ENCODE data around the gene WDR37.
"Not testable (repeated sequence)": the region's sequence is repeated elsewhere in the genome, so short reads cannot be mapped to it uniquely, and the experiment has no call there.

The WDR37 gene

DNA sequence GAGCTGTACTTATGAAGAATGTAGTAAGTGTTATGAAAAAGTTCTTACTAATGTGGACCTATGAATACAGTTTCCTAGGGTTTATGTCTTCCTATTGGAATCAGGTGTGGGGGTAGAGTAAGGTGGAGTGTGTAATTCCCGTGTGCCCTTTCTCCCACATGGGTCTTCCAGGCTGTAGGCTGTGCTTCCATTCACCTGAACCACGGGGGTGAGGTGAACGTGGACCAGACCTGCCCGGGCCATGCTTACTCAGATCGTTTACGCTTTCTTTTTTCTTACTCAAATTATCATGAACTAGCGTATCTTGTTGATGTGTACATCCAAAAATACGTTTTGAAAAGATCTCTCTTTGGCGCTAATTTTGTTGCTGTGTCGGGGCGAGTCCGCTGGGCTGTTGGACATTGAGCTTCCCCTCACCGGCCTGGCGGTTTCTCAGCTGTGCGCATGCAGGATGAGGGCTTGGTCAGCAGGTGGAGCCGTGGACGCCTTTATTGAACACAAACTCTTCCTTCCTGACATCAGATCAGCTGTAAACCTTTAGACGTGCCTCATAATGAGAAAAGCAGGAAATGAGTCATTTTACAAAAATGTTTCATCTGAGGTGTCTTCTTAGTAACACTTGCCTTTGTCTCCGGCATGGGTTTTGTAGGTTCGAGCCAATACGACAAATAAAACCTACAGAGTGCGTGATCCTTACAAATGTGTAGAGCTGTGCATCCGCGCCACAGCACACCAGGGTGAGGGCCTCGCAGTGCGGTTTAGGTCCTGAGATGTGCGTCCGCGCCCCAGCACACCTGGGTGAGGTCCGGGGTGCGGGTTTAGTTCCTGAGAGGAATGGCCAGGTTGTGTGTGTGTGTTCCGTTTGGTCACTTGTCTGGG lies 53.8 kb downstream of the WDR37 start:
- peak; percentile 81 for DNase-seq

DNA sequence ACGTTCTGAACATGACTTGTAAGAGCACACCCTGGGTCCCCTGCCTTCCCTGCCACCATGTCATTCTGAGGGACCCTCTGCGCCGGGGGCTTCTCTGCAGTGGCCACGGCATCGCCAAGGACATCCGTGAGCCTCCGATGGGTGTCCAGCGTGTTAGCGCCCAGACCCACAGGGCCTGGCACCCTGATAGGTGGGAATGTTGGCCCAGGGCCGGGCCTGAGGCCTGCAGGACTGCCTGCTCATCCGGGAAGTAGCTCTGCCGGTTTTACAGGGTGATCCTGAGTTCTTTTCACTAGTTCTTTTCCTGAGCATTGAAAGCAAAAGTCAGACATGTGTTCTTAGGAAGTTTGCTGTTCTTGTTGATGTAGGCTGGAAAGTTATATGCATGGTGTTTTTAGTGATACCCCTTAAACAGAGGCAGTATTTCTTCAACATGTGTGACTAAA lies 54.5 kb downstream of the WDR37 start:
- DNase-seq: no peak

DNA sequence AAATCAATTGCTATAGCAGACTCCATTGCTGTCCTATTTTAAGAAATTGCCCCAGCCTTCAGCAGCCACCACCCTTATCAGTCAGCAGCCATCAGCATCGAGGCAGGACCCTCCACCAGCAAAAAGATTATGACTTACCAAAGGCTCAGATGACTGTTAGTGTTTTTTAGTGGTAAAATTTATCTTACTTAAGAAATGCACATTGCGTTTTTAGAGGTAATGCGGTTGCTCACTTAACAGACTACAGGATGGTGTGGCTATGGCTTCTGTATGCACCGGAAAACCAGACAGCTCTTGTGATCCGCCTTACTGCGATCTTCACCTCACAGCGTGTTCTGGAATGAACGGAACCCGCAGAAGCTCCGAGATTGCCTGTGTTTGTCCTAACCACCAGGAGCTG lies 58.1 kb downstream of the WDR37 start:
- no peak for DNase-seq

DNA sequence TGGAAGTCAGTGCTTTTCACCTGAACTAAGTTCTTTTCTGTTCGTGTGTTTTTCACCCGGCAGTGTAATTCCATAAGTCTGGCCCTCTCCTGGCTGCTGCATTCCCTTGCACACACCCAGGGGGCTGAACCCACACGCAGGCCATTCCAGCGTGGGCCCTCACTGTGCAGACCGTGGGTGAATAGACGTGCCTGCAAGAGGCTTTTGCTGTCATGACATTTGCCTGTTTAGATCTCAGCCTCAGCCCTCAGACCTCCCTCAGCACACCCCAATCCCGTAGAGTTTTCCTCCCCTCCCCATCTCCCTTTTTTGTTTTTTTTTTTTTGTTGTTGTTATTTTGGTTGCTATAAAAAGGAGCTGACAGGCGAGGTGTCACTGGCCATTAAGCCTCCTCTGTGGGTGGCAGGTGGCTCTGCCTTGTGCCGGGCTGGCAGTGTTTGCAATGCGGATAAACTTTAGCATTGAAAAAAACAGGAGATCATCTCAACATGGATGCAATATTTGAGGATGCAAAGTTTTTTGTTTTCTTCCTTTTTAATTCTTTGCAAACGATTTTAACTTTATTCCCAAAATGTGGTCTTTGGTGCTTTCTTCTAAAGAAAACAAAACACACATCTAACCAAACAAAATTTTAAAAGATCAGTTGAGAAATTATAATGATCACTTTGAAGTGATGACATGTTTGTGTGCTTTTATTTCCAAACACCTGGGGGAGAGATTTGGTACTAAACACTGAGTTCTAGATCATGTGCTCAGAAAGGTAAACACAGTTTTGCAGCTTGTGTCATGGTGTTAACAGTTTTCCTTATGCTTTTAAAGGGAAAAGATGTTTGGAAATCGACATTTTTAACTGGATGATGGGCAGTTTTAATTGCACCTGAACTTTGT lies 58.8 kb downstream of the WDR37 start:
- DNase-seq: no peak

DNA sequence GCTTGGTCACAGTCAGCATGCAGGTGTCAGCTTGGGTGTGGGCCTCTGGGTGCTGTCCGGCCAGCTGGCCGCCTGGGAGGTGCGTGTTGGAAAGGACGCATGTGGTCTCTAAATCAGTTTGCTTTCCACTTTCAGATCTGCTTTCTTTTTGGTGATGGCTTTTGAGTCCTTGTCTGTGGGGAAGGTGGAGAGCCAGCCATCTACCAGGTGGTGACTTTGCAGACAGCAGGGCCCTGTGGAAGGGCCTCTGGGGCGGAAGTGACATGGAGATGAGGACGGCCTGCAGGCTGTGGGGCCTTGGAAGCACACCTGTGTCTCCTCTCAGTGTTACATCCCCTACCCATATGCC lies 59.4 kb downstream of the WDR37 start:
- no peak for DNase-seq

DNA sequence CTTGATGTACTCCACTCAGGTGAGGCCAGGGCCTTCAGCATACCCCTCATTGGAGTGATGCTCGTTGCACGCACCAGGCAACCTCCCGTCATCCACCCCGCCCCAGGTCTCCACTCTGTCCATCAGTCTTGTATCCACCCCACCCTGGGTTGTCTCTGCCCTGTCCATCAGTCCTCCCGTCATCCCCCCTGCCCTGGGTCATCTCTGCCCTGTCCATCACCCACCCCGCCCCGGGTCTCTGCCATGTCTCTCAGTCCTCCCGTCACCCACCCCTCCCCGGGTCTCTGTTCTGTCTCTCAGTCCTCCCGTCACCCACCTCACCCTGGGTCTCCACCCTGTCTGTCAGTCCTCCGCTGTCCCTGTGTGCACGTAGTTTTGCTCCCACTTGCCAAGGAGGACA lies 59.9 kb downstream of the WDR37 start:
- DNase-seq: no peak

DNA sequence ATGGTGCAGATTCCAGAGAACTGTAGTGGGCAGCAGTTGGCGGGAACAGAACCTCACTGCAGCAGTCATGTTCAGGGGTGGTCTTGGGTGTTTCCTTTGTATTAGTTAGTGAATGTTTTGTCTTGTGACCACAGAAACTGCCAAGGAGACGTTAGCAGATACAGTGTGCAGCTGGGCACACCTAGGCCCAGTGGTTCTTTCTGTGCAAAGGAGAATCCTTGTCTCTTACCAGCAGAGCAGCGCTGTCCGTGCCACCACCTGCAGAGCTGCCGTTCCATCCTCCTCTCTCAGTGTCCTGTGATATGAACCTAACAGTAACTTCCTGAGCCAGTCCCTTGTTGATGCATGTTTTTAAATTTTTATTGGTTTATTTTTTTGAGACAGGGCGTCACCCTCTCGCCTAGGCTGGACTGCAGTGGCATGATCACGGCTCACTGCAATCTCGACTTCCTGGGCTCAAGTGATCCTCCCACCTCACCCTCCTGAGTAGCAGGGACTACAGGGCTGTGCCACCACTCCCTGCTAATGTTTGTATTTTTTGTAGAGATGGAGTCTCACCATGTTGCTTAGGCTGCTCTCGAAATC lies 60.6 kb downstream of the WDR37 start:
- DNase-seq: no peak

DNA sequence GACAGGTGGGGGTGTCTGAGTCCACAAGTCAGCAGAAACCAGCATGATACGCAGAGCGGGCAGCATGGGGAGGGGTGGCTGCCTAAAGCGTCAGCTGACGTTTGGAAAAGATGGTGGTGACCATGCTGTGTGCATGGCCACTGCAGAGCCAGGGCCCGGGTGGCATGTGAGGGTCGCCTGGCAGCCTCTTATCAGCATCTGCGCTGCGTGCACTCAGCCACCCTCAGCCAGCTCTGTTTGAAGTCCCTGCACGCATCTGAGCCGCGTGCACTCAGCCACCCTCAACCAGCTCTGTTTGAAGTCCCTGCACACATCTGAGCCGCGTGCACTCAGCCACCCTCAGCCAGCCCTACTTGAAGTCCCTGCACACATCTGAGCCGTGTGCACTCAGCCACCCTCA lies 61.5 kb downstream of the WDR37 start:
- no peak for DNase-seq

DNA sequence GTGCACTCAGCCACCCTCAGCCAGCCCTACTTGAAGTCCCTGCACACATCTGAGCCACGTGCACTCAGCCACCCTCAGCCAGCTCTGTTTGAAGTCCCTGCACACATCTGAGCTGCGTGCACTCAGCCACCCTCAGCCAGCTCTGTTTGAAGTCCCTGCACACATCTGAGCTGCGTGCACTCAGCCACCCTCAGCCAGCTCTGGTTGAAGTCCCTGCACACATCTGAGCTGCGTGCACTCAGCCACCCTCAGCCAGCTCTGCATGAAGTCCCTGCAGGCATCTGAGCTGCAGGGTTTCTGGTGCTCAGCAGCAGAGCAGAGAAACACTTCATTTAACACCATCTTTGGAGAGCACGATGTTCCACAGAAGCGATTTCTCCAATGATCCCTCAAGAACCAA lies 62.1 kb downstream of the WDR37 start:
- not testable (repeated sequence) for DNase-seq

DNA sequence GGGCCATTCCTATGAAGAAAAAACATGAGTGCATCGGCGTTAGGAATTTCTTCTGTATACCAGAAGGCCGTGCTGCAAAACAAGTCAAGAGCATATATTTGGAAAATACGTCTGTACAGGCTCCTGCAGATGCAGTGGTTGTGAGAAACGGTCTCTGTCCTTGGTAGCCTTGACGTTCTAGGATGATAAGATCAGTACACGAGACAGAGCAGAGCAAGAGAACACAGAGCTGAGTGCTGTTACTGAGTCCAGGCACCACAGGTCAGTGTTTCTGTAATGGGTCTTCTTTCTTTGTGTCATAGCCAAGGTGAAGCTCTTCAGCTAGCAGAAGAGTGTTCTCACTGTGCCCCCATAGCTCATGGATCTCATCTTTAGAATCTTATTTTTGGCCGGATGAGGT lies 62.8 kb downstream of the WDR37 start:
- no peak for DNase-seq

DNA sequence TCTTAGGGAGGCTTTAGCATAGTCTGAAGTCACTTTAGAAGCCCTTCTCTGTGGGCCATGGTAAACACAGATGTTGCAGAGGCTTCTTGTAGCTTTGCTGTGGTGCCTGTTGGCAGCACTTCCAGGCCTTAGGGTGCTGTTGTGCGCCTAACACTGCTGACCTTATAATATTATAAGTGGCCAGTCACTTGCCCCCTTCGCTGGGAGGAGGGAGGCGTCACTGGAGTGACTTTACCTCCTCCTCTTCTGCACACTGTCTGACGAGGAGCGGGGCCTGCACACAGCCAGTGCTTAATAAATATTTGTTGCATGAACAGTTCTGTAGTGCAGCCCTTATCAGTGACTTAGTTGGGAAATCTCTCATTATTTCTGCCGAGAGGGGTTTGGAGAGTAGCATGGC lies 63.3 kb downstream of the WDR37 start:
- DNase-seq: no peak

DNA sequence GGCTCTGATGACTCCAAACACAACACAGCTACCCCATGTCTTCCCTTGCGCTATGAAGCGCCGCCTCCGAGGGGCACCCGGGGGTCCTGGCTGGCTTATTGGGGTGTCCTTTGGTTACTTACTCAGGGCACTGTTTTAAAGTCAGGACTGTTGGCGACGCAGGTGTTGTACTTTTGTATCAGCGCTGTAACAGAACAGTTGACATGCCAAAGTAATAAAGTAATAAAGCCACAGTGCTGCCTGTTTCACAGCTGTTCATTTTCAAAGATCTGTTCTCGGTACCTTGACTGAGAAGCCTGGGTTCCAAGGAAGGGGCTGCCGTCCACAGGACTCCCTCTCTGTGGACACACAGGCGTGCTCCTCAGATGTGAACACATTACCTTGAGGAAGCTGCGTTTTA lies 64.1 kb downstream of the WDR37 start:
- DNase-seq: no peak

DNA sequence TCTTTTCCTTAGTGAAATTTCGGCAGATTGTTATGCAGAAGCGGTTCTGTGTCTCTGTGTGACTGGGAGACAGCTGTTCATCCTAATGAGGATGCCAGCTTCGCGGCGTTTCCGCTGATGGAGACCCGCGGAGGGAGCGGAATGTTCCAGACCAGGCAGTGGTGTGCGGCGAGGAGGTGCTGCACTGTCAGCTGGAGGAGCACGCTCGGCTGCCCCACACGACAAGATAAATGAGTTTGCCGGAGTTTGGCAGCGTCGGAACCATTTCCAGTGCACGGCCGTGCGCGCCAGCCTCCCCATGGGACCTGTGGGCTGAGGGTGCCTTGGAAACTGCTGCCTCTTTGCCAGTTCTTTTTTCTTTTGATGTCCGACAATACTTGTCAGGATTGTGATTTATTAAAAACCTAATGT lies 64.6 kb downstream of the WDR37 start:
- DNase-seq: no peak

DNA sequence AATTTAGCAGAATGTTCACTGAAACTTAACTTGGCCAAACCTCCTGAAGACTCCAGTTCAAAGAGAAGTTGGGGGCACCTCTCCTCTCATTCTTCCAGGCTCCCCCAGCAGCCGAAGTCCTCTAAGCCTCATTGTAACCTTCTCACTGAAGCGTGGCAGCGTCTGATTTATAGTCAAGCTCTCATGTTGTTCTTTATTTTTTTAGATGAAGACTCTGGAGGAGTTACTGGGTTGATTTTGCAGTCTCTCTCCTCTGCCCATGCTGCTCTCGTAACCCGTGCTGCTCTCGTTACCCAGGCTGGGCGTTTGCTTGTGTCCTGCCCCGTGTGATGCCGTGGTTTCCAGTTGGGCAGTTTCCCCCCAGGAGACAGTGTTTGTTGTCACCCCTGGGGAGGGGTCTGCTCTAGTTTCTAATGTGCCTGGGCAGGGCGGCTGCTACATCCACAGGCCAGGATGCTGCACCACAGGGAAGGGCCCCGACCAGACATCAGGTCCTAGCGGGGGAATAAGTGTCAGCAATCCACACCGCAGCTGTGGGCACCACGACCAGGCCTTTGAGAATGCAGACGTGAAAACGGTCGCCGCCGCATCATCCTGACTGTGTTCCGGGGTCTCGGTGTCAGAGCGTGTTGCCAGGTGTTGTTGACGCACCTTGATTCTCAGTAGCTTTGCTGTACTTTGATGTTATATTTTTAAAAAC lies 65.2 kb downstream of the WDR37 start:
- DNase-seq: no peak

DNA sequence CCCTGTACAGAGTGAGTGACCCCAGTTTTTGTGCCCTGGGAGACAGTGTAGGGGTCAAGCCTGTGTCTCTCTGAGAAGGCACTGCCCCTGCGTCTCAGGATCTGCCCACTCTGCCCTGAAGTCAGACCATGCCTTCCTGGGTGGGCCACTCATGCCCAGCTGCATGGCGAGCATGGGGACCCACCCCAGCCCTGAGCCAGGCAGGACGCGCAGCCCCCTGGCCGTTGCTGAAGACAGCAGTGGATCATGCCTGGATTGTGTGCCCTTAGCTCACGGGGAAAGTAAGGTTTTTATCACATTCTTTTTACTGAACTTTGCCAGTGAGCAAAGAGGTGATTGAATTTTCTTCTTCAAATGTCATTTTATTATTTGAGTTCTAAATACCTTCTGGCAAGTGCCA lies 66.2 kb downstream of the WDR37 start:
- no peak for DNase-seq

DNA sequence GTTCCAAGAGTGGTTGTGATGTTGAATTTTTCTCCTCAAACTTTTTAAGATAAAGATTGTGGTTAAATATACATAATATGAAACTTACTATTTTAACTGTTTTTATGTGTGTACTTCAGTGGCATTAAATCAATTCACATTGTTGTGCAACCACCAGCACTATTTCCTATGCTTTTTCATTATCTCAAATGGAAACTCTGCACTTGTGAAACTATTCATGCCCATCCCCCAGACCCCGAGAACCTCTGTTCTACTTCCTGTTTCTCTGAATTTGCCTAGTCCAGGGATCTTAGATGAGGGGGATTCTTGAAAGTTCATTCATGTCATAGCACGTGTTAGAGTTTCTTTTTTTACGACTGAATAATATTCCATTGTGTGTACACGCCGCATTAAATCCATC lies 67.0 kb downstream of the WDR37 start:
- no peak for DNase-seq

DNA sequence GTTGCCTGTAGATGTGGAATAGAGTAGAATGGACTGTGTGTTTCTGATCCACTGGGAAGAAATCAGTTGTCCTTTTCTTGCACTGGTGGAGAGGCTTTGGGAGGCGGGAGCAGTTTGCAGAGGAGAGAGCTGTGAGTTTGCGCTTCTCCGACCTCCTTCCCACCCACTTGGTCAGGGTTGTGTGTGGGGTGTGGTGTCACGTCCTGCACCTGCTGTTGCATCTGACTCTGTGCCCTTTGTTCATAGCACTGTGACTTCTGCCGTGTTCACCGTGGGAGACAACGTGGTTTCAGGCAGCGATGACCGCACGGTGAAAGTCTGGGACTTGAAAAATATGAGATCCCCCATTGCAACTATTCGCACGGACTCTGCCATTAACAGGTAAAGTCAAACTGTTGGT lies 67.8 kb downstream of the WDR37 start:
- no peak for DNase-seq

DNA sequence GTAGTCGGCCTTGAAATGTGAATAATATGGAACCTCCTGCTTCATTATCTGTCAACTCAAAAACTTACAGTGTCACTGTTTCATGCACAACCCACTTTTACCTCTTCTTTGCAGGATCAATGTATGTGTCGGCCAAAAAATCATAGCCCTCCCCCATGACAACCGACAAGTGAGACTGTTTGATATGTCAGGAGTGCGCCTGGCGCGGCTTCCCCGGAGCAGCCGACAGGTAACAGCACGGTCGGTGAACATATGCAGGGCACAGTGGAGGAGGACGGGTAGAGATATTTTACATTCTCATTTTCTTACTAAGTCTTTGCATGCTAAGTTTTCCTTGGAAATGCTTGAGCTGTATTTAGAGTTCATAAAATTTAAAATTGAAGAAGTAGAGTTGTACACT lies 68.6 kb downstream of the WDR37 start:
- DNase-seq: no peak

DNA sequence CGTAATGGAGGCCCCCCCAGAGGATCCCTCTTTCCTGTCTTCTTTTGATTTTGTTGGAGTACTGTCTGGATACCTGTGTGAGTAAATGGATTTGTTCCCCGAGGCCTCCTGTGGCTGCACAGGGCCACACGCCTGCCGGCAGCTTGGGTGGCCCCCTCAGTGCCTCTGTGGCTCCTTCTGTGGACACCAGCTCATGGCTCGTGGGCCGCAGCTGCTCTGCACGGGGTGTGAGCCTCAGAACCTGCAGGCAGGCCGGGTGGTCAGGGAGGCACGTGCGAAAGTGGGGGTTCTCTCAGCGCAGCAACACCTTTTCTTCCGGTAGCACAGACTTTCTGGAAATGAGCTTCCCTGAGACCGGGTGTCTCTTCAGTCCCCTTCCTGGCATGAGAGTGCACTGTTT lies 70.3 kb downstream of the WDR37 start:
- no peak for DNase-seq

DNA sequence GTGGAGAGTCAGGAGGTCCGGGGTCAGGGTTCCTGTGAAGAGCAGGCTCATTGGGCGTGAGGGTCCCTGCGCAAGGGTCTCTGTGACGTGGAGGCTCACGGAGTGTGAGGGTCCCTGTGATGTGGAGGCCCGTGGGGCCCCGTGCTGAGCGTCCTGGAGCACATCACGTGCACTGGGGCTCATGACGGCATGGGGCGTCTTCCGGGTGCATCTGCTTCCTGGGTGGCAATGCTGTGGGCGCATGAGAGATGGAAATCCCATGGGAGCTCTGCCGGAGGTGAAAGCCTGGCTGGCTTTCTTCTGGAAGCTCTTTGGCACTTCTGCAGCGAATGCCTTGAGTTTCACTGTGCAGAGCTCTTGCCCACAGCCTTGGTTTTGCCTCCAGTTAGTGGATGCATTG lies 71.4 kb downstream of the WDR37 start:
- DNase-seq: no peak

DNA sequence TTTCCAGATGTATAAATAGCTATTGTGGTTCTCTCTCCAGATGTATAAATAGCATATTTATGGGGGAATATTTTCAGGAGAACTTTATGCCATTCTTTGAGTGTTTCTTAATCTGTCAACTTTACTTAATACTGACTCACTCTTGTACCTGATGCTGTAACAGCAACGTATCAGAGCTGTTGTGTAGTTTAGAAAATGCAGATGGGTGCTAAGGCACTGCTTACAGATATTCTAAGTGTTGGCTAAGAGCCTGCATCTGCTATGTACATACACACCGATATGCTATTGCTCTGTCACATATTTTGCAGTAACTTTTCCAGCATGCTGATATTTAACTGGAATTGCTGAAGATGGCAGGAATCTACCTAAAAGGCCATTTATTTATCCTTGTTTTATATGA lies 71.9 kb downstream of the WDR37 start:
- no peak for DNase-seq

DNA sequence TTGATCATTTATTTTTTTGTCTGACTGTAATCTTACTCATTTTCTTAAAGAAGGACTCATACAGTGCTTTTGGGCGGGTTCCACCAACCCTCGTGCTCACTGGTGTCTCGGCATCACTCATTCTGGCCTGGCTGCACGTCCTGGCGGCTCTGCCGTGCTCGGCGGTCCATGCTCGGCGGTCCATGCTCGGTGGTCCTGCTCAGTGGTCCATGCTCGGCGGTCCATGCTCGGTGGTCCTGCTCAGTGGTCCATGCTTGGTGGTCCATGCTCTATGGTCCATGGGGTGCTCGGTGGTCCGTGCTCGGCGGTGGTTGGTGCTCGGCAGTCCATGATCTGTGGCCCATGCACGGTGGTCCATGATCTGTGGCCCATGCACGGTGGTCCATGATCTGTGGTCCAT lies 72.5 kb downstream of the WDR37 start:
- DNase-seq: no peak

DNA sequence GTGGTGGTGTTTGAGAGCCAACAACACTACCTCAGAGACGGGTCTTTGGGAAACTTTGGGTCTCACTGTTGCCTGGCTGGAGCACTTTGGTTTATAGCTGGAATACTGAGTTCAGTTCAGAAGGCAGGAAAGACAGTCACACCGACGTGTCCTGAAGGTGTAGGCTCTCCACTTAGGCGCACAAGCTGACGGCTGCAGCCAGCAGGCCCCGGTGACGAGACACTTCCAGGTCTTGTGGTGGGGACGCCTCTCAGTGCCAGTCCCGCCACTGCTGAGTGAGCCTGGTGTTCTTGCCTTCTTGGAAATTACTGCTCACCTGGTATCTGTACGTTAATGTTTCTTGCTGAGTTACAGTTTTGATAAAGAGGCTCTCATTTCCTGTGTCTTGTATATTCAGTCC lies 74.0 kb downstream of the WDR37 start:
- DNase-seq: no peak
